ENCODE data around the gene HERC2.
"Not testable (repeated sequence)": the region's sequence is repeated elsewhere in the genome, so short reads cannot be mapped to it uniquely, and the experiment has no call there.

HERC2 gene

DNA sequence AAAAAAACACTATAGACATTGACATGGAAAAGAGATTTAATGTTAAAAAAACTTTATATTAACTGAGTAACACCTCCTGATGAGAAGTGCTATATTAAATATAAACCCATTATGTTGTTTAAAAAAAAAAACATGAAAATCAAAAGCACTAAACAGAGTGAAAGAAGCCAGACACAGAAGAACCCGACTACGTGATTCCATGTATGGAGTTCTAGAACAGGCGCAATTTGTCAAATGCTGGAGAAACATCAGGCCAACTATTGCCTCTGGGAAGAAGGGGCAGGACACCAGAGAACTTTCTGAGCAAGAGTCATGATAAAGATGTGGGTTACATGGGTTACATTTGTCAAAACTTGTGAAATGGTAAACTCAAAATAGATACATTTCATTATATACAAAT is 24.5 kb downstream of the HERC2 start:
- not testable (repeated sequence) for H3K36me3 ChIP-seq (ENCODE audit: control insufficient read depth, insufficient read depth, low read length); H3K9me3 ChIP-seq (ENCODE audit: control insufficient read depth, low read length); H3K4me1 ChIP-seq (ENCODE audit: control insufficient read depth, insufficient read depth, low read length, poor library complexity, severe bottlenecking); H3K27ac ChIP-seq (ENCODE audit: low read depth, low read length, severe bottlenecking); H3K4me3 ChIP-seq (ENCODE audit: extremely low read depth, insufficient read depth, low read length, poor library complexity, severe bottlenecking)
- 96% methylated on average over 3 of the region's 3 CpGs; no CpG with 5 or more reads in 1 of the 2 experiments for WGBS, 2 experiments (ENCODE audit: insufficient coverage in 2 of 2)

DNA sequence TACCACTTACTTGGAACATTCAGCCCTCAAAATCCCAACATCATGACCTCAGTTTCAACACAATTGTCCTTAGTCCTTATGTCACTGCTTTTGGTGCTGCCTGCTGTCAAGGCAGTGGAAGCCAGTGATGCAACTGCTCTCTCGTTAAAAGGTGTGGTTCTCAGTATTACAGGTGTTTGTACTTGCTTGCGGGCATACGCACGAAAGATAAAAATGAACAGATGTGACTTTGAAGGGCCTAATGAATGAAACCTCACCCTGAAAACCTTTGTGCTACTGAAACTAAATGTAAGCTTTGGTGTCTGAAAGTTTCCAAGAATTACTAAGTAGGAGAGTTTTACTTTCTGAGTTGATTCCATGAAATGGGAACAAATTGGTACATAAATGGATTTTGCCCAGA is 25.2 kb downstream of the HERC2 start:
- not testable (repeated sequence) for H3K4me3 ChIP-seq (ENCODE audit: extremely low read depth, insufficient read depth, low read length, poor library complexity, severe bottlenecking); H3K27ac ChIP-seq (ENCODE audit: low read depth, low read length, severe bottlenecking); H3K9me3 ChIP-seq (ENCODE audit: control insufficient read depth, low read length); H3K4me1 ChIP-seq (ENCODE audit: control insufficient read depth, insufficient read depth, low read length, poor library complexity, severe bottlenecking)
- no CpG with 5 or more reads among the region's 4 CpGs for WGBS, 2 experiments (ENCODE audit: insufficient coverage in 2 of 2)
- H3K36me3 ChIP-seq (ENCODE audit: control insufficient read depth, insufficient read depth, low read length), result peaks cover 12% of the 10 kb centered on the region

DNA sequence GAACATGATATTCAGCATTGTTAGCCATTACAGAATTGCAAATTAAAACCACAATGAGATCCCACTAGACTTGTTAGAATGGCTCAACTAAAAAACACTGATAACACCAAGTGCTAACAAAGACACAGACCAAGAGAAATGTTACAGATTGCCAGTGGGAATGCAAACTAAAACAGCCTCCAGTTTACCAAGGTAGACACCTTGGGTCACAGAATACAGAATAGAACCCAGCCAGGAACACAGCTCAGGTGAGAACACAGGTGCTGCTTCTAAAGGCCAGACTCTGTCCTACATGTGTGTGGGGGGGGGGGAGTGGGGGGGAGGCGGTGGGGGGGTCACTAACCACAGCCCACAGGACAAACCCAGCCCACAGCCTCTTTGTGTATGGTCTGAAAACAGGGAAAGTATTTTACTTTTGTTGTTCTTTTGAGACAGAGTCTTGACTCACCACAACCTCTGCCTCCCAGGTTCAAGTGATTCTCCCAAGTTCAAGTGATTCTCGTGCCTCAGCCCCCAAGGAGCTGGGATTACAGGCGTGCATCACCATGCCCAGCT is 26.9 kb downstream of the HERC2 start:
- not testable (repeated sequence) for H3K9me3 ChIP-seq (ENCODE audit: control insufficient read depth, low read length); H3K4me1 ChIP-seq (ENCODE audit: control insufficient read depth, insufficient read depth, low read length, poor library complexity, severe bottlenecking); H3K4me3 ChIP-seq (ENCODE audit: extremely low read depth, insufficient read depth, low read length, poor library complexity, severe bottlenecking); H3K27ac ChIP-seq (ENCODE audit: low read depth, low read length, severe bottlenecking)
- no CpG with 5 or more reads among the region's 3 CpGs for WGBS, 2 experiments (ENCODE audit: insufficient coverage in 2 of 2)
- peaks cover 27% of the 10 kb centered on the region for H3K36me3 ChIP-seq (ENCODE audit: control insufficient read depth, insufficient read depth, low read length)

DNA sequence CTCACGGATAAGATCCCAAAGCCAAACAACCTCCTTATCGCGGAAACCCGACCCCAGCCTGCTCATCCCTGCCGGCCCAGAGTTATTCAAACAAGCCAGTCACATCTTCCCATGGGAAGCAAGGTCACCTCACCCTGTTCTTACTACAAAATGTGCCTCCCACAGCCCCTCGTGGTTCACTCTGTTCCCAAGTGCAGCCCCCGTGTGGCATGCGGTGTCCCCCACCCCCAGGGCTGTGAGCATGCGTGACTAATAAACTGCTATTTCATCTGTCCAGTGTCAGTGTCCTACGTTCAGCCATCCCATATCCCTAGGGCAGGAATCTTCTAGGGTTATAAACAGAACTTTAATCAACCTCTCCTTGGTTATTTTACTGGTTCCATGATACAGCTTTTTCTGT is 27.4 kb downstream of the HERC2 start:
- H3K4me3 ChIP-seq (ENCODE audit: extremely low read depth, insufficient read depth, low read length, poor library complexity, severe bottlenecking); H3K27ac ChIP-seq (ENCODE audit: low read depth, low read length, severe bottlenecking); H3K4me1 ChIP-seq (ENCODE audit: control insufficient read depth, insufficient read depth, low read length, poor library complexity, severe bottlenecking): not testable (repeated sequence)
- peaks cover 32% of the 10 kb centered on the region for H3K36me3 ChIP-seq (ENCODE audit: control insufficient read depth, insufficient read depth, low read length)
- WGBS, 2 experiments (ENCODE audit: insufficient coverage in 2 of 2), result no CpG with 5 or more reads among the region's 10 CpGs
- H3K9me3 ChIP-seq (ENCODE audit: control insufficient read depth, low read length), result peaks cover 14% of the 10 kb centered on the region

DNA sequence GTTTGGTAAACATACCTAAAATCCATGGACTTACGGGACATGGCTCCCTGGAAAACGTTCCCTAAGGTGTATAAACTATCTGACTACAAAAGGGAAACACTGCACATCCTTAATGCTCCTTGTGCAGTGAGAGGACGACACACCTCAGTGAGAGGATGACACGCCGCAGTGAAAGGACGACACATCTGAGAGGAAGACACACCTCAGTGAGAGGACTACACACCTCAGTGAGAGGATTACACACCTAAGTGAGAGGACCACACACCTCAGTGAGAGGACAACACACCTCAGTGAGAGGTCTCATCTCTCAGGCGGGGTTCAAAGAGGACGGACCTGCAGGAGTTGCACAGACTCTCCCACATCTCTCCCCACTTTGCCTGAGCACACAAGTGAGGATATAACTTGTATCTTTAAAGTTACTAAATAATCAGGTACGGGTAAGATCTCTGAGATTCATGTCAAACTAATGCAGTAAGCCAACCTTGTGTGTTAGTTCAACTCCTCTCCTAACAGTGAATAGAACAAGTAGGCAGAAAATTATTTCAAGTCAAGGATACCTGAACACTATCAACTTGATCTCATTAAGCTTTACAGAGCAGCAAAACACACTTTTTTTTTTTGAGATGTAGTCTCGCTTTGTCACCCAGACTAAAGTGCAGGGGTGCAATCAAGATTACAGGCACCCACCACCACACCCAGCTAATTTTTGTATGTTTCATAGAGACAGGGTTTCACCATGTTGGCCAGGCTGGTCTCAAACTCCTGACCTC is 32.1 kb downstream of the HERC2 start:
- WGBS, 2 experiments (ENCODE audit: insufficient coverage in 2 of 2), result 94 to 100% methylated on average over 6 to 7 of the region's 10 CpGs
- Histone ChIP-seq H3K36me3 (ENCODE audit: control insufficient read depth, insufficient read depth, low read length) (peaks cover 47% of the 10 kb centered on the region), H3K9me3 (ENCODE audit: control insufficient read depth, low read length) (peaks cover 16% of the 10 kb centered on the region), H3K27ac (ENCODE audit: low read depth, low read length, severe bottlenecking) (no peak overlapping the region), H3K4me1 (ENCODE audit: control insufficient read depth, insufficient read depth, low read length, poor library complexity, severe bottlenecking) (no peaks in the 10 kb centered on the region), H3K4me3 (ENCODE audit: extremely low read depth, insufficient read depth, low read length, poor library complexity, severe bottlenecking) (no peak overlapping the region)

DNA sequence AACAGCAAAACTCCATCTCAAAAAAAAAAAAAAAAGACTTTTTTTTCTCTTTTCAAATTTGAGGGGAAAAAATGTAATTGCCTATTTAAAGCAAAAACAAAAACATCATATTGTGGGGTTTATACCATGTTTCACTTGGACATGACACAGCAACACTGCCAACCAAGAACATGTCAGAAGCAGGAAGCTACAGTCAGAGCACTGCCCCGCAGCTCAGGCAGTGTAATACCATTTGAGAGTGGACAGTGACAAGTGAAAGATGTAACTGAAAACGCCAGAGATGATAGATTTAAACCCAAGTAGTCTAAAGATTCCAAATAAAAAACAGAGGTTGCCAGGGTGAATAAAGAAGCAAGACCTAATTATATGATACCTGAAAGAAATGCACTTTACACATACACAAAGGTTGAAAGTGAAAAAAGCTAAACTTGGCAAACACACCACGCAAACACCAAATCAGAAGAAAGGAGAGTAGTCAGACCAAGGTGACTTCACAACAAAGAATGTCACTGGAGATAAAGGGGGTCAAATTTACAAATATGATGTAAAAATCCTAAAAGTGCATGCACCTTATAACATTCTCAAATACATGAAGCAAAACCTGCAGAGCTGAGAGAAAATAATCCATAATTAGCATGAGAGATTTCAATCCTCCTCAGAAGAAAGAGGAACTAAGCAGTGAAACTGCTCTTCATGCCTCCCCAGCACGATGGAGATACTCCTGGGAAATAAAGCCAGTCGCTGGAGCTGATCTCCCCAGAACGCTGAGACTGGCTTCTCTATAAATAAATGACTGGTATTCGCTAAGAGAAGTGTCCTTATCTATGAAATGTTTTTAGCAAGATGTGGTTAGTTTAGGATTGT is 32.9 kb downstream of the HERC2 start:
- Histone ChIP-seq H3K36me3 (ENCODE audit: control insufficient read depth, insufficient read depth, low read length) (peaks cover 47% of the 10 kb centered on the region), H3K9me3 (ENCODE audit: control insufficient read depth, low read length) (peaks cover 16% of the 10 kb centered on the region)
- H3K4me3 ChIP-seq (ENCODE audit: extremely low read depth, insufficient read depth, low read length, poor library complexity, severe bottlenecking); H3K27ac ChIP-seq (ENCODE audit: low read depth, low read length, severe bottlenecking); H3K4me1 ChIP-seq (ENCODE audit: control insufficient read depth, insufficient read depth, low read length, poor library complexity, severe bottlenecking): not testable (repeated sequence)
- 90 to 93% methylated on average over 2 of the region's 7 CpGs for WGBS, 2 experiments (ENCODE audit: insufficient coverage in 2 of 2)

DNA sequence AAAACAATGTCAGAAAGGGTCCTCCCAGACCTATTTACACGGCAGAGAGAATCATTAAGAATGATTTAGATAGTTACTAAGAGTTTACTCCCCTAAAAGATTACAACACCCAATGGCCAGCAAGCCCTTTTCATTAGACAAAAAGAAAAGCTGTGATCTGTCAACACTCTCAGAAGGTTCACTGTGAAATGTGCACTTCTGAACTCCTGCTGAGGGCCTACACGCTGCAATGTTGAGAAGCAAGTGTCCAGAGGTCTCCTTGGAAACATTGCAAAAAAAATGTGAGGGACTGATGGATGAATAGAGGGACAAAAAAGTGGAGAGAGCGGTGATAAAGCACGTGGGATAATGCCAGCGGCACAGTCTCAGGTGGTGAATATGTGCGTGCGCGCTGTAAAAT is 35.3 kb downstream of the HERC2 start:
- not testable (repeated sequence) for H3K27ac ChIP-seq (ENCODE audit: low read depth, low read length, severe bottlenecking); H3K4me3 ChIP-seq (ENCODE audit: extremely low read depth, insufficient read depth, low read length, poor library complexity, severe bottlenecking); H3K4me1 ChIP-seq (ENCODE audit: control insufficient read depth, insufficient read depth, low read length, poor library complexity, severe bottlenecking)
- WGBS, 2 experiments (ENCODE audit: insufficient coverage in 2 of 2), result 42 to 92% methylated on average over 2 of the region's 8 CpGs
- peaks cover 46% of the 10 kb centered on the region for H3K36me3 ChIP-seq (ENCODE audit: control insufficient read depth, insufficient read depth, low read length)
- peaks cover 16% of the 10 kb centered on the region for H3K9me3 ChIP-seq (ENCODE audit: control insufficient read depth, low read length)

DNA sequence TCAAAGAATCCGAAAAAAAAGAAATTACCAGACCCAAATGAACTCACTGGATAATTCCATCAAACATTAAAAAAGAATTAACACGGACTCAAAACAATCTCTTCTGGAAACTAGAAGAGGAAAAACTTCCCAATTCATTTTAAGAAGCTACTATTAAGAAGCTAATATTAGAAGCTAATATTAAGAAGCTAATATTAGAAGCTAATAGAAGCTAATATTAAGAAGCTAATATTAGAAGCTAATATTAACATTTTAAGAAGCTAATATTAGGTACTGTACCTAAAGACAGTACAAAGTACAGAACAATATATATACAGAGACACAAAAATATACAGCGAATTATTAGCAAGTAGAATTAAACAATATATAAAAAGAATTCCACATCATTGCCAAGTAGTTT is 35.9 kb downstream of the HERC2 start:
- H3K4me1 ChIP-seq (ENCODE audit: control insufficient read depth, insufficient read depth, low read length, poor library complexity, severe bottlenecking), result no peaks in the 10 kb centered on the region
- H3K36me3 ChIP-seq (ENCODE audit: control insufficient read depth, insufficient read depth, low read length), result peaks cover 46% of the 10 kb centered on the region
- no peak overlapping the region for H3K4me3 ChIP-seq (ENCODE audit: extremely low read depth, insufficient read depth, low read length, poor library complexity, severe bottlenecking)
- H3K9me3 ChIP-seq (ENCODE audit: control insufficient read depth, low read length), result peaks cover 14% of the 10 kb centered on the region
- 80 to 90% methylated on average over 1 to 2 of the region's 3 CpGs for WGBS, 2 experiments (ENCODE audit: insufficient coverage in 2 of 2)
- H3K27ac ChIP-seq (ENCODE audit: low read depth, low read length, severe bottlenecking), result no peak overlapping the region

DNA sequence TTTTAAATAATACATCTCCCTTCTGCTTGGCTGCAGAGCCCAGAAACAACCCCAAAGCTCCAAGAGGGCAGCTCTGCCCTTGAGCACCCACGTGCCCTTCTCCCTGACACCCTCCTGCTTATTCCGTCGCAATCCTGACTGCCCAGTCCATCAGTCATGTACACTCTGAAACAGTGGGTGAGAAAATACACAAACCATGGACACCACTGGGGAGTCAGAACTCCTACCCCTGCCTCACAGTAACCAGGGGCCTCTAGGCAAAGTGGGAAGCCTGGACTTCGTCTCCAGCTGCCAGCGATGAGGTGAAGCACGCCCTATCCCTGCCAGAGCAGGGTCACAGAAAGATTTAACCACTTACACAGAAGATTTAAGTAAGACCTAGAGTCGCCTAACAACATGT is 40.1 kb downstream of the HERC2 start:
- Histone ChIP-seq H3K9me3 (ENCODE audit: control insufficient read depth, low read length) (no peaks in the 10 kb centered on the region), H3K36me3 (ENCODE audit: control insufficient read depth, insufficient read depth, low read length) (peaks cover 49% of the 10 kb centered on the region), H3K4me1 (ENCODE audit: control insufficient read depth, insufficient read depth, low read length, poor library complexity, severe bottlenecking) (no peaks in the 10 kb centered on the region), H3K27ac (ENCODE audit: low read depth, low read length, severe bottlenecking) (no peak overlapping the region), H3K4me3 (ENCODE audit: extremely low read depth, insufficient read depth, low read length, poor library complexity, severe bottlenecking) (no peak overlapping the region)
- WGBS, 2 experiments (ENCODE audit: insufficient coverage in 2 of 2), result 96 to 100% methylated on average over 5 of the region's 7 CpGs

DNA sequence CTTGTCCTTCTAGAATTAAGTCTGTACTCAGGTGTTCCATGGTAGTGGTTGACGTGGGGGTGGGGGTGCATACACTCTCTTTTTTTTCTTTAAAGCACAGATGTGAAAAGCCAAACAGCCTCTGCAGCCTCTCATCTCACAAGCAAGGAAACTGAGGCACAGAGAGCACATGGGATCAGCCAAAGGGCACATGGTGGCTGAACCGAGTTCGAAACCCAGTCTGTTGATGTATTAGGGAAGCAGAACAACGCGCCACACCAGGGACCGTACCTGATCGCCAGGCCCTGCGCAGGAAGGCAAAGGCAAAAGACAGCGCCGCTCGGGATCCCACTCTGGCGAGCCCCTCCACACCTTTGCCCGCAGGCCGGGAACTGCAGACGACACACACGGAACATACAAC is 47.3 kb downstream of the HERC2 start:
- H3K27ac ChIP-seq (ENCODE audit: low read depth, low read length, severe bottlenecking), result no peak overlapping the region
- H3K9me3 ChIP-seq (ENCODE audit: control insufficient read depth, low read length), result no peaks in the 10 kb centered on the region
- WGBS, 2 experiments (ENCODE audit: insufficient coverage in 2 of 2), result 92 to 94% methylated on average over 15 of the region's 16 CpGs
- peaks cover 3% of the 10 kb centered on the region for H3K4me1 ChIP-seq (ENCODE audit: control insufficient read depth, insufficient read depth, low read length, poor library complexity, severe bottlenecking)
- H3K36me3 ChIP-seq (ENCODE audit: control insufficient read depth, insufficient read depth, low read length), result peaks cover 75% of the 10 kb centered on the region
- H3K4me3 ChIP-seq (ENCODE audit: extremely low read depth, insufficient read depth, low read length, poor library complexity, severe bottlenecking), result no peak overlapping the region
